PFSK-1 (cell line): Measurements from ENCODE around the gene SOS2. TPM values are rescaled to one million over a fixed set of nuclear protein-coding genes. Genes with fewer than 3 reads are reported as not detected.

Experiments
- FOXP2 ChIP-seq: optimal IDR thresholded peaks from 2 replicates; pipeline ENCODE3; 2011; ENCODE audit warnings: borderline replicate concordance, control low read depth, inconsistent platforms; ENCODE audit not compliant: insufficient read depth; ENCODE audit errors: extremely low read length, extremely low read depth
- POLR2AphosphoS5 ChIP-seq: IDR thresholded peaks from 2 replicates; pipeline ENCODE4 v1.6.1; 2012; ENCODE audit warnings: low read depth, mild to moderate bottlenecking, control low read depth, low read length, moderate library complexity
- REST ChIP-seq, 2 experiments: IDR thresholded peaks; 2 replicates each; pipeline versions ENCODE4 v1.6.1 to v1.8.0; 2011 to 2012; ENCODE audit warnings: low read depth in 2 of 2, low read length in 2 of 2, control low read depth in 1 of 2, inconsistent platforms in 1 of 2, mild to moderate bottlenecking in 1 of 2, moderate library complexity in 1 of 2; ENCODE audit not compliant: insufficient read depth in 1 of 2
- SIN3A ChIP-seq: IDR thresholded peaks from 2 replicates; pipeline ENCODE4 v1.6.1; 2012; ENCODE audit warnings: mild to moderate bottlenecking, low read length, moderate library complexity, borderline replicate concordance; ENCODE audit not compliant: insufficient read depth
- TAF1 ChIP-seq: IDR thresholded peaks from 2 replicates; pipeline ENCODE4 v1.6.1; 2012; ENCODE audit warnings: low read length, control low read depth, borderline replicate concordance; ENCODE audit not compliant: insufficient read depth
- polyA plus RNA-seq: library from polyadenylated mRNA; unstranded; fragments of >200 nt; gene quantifications from one replicate; pipeline ENCODE4 v1.2.1, GENCODE V29; 2012; ENCODE audit warnings: low read depth, missing spikeins; ENCODE audit not compliant: insufficient read length

Gene SOS2
- 3.0 TPM for polyA plus RNA-seq

GRCh38 chr14:50231475-50232275 lies at the start of gene SOS2:
Gene SOS2, minus strand, starts transcription at chr14:50231578. Its CDS starts 295 bp downstream, at chr14:50231283.
- no peak for TF ChIP-seq TAF1
- TF ChIP-seq FOXP2, result peak; percentile 51
- peak; percentile 61; the same call in 1 of the 2 replicates for TF ChIP-seq POLR2AphosphoS5

DNA sequence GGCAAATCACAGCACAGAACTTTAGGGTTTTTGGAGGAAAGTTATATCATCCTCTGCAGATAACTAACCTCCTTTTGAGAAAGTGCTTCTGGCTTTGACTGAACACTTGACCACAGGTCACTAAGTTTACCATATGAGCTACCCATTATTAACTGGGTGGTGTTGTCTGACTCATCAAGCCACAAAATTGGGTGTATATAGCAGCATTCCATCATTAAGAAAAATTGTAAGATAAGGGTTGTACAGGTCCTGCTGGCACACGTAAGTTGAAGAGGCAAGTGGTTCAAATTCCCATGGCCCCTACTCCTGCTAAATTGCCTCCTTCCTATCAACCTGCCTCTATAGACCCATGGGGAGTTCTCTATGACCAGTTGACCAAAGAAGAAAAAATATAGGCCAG lies 41.1 kb upstream of the SOS2 start:
- TF ChIP-seq REST (IDR thresholded peaks at IDR 0.05; ENCODE audit: insufficient read depth in 1 of 2, low read depth in 2 of 2, low read length in 2 of 2) (no peak), FOXP2 (no peak), TAF1 (no peak), SIN3A (no peak), POLR2AphosphoS5 (no peak)

GRCh38 chr14:50270932-50271331 lies 39.6 kb upstream of the SOS2 start:
- TF ChIP-seq FOXP2 (no peak), SIN3A (no peak), POLR2AphosphoS5 (no peak), TAF1 (no peak), REST (IDR thresholded peaks at IDR 0.05; ENCODE audit: insufficient read depth in 1 of 2, low read depth in 2 of 2, low read length in 2 of 2) (no peak)

GRCh38 chr14:50265029-50265428 lies 33.7 kb upstream of the SOS2 start:
- no peak for TF ChIP-seq SIN3A
- TF ChIP-seq TAF1, result no peak
- no peak for TF ChIP-seq REST (IDR thresholded peaks at IDR 0.05; ENCODE audit: insufficient read depth in 1 of 2, low read depth in 2 of 2, low read length in 2 of 2)
- TF ChIP-seq FOXP2, result no peak
- TF ChIP-seq POLR2AphosphoS5, result no peak

DNA sequence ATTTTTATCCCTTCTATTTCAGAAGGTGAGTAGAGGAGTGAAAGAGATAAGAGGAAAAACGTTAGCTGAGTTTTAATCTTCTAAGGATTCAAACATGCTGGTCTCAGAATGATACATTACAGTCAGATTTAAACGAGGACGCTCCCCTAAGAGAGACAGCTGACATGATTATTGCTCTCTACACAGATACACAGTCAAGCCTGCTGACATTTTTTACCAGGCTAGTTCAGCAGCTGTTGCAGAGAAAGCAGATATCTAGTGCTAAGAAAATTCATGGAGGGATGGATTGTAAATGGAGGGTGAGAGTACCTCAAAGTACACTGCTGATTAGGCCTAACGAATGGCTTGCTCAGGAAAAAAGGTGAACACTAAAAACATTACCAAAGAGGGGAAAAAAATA lies 31.9 kb upstream of the SOS2 start:
- no peak for TF ChIP-seq FOXP2
- no peak for TF ChIP-seq POLR2AphosphoS5
- no peak for TF ChIP-seq REST (IDR thresholded peaks at IDR 0.05; ENCODE audit: insufficient read depth in 1 of 2, low read depth in 2 of 2, low read length in 2 of 2)
- no peak for TF ChIP-seq SIN3A
- no peak for TF ChIP-seq TAF1
